SJSA1 (cell line): ENCODE data around the gene CAPS. TPM values are rescaled to one million over a fixed set of nuclear protein-coding genes. Genes with fewer than 3 reads are reported as not detected.

Experiments used
- DNase-seq, 2 experiments: peaks; one replicate each; pipeline ENCODE4 v3.0.0-alpha.2; 2015 to 2020; ENCODE audit warnings: low spot score in 2 of 2, low read depth in 1 of 2
- H3K27ac ChIP-seq: fragments of 250-450 bp; sonication (Bioruptor Pico); 2 replicates; pipeline ENCODE4 v1.5.1; 2020; ENCODE audit warnings: mild to moderate bottlenecking, moderate library complexity
- H3K27me3 ChIP-seq: fragments of 250-450 bp; sonication (Bioruptor Pico); replicated peaks from 2 replicates; pipeline ENCODE4 v1.5.1; 2020; ENCODE audit warnings: mild to moderate bottlenecking, moderate library complexity
- H3K36me3 ChIP-seq: fragments of 250-450 bp; sonication (Bioruptor Pico); 2 replicates; pipeline ENCODE4 v1.5.1; 2020; ENCODE audit warnings: mild to moderate bottlenecking
- H3K4me1 ChIP-seq: fragments of 250-450 bp; sonication (Bioruptor Pico); replicated peaks from 2 replicates; pipeline ENCODE4 v1.6.1; 2021; ENCODE audit warnings: mild to moderate bottlenecking
- H3K4me3 ChIP-seq: fragments of 250-450 bp; sonication (Bioruptor Pico); 2 replicates; pipeline ENCODE4 v1.5.1; 2020; ENCODE audit warnings: mild to moderate bottlenecking
- H3K9me3 ChIP-seq: fragments of 250-450 bp; sonication (Bioruptor Pico); replicated peaks from 2 replicates; pipeline ENCODE4 v1.5.1; 2020; ENCODE audit warnings: mild to moderate bottlenecking
- total RNA-seq: library from RNA; depleted of rRNA; stranded (reverse); fragments of >200 nt; shearing (Covaris generic); gene quantifications from 2 replicates; pipeline ENCODE4 v1.2.3, GENCODE V29; 2014

Gene CAPS
- total RNA-seq, 1 experiment from 2014 or later: 1.4 TPM

DNA sequence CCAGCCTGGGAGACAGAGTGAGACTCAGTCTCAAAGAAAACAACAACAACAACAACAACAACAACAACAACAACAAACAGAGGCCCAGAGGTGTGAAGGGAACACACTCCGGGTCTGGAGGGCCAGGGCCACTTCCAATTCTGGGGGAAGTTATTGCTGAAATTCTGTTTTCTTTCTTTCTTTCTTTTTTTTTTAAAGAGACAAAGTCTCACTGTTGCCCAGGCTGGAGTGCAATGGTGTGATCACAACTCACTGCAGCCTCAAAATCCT, 3.5 kb upstream of the CAPS start:
- Histone ChIP-seq H3K27me3 (no peaks in the 10 kb centered on the region), H3K4me1 (peaks cover 10% of the 10 kb centered on the region), H3K27ac (no peak overlapping the region), H3K4me3 (no peak overlapping the region), H3K9me3 (no peaks in the 10 kb centered on the region), H3K36me3 (peaks cover 20% of the 10 kb centered on the region)
- DNase-seq: no peak

- Histone ChIP-seq H3K9me3 (no peaks in the 10 kb centered on the region), H3K27ac (no peak overlapping the region), H3K4me1 (peaks cover 10% of the 10 kb centered on the region), H3K27me3 (no peaks in the 10 kb centered on the region), H3K4me3 (no peak overlapping the region), H3K36me3 (peaks cover 24% of the 10 kb centered on the region)
- no peak for DNase-seq
Observed at GRCh38 chr19:5911366-5911765, 2.7 kb upstream of the CAPS start.

DNA sequence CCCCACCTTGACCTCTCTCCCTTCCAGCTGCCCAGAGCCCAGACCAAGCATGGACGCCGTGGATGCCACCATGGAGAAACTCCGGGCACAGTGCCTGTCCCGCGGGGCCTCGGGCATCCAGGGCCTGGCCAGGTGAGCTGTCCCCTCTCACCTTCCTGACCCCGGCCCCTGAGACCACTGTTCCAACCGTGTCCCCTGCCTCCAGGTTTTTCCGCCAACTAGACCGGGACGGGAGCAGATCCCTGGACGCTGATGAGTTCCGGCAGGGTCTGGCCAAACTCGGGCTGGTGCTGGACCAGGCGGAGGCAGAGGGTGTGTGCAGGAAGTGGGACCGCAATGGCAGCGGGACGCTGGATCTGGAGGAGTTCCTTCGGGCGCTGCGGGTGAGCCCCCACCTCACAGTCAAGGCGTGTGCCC, 312 bp downstream of the CAPS start:
- Histone ChIP-seq H3K36me3 (peaks cover 52% of the 10 kb centered on the region), H3K4me1 (peaks cover 10% of the 10 kb centered on the region), H3K9me3 (no peaks in the 10 kb centered on the region), H3K27ac (no peak overlapping the region), H3K4me3 (no peak overlapping the region), H3K27me3 (no peaks in the 10 kb centered on the region)
- DNase-seq: no peak

DNA sequence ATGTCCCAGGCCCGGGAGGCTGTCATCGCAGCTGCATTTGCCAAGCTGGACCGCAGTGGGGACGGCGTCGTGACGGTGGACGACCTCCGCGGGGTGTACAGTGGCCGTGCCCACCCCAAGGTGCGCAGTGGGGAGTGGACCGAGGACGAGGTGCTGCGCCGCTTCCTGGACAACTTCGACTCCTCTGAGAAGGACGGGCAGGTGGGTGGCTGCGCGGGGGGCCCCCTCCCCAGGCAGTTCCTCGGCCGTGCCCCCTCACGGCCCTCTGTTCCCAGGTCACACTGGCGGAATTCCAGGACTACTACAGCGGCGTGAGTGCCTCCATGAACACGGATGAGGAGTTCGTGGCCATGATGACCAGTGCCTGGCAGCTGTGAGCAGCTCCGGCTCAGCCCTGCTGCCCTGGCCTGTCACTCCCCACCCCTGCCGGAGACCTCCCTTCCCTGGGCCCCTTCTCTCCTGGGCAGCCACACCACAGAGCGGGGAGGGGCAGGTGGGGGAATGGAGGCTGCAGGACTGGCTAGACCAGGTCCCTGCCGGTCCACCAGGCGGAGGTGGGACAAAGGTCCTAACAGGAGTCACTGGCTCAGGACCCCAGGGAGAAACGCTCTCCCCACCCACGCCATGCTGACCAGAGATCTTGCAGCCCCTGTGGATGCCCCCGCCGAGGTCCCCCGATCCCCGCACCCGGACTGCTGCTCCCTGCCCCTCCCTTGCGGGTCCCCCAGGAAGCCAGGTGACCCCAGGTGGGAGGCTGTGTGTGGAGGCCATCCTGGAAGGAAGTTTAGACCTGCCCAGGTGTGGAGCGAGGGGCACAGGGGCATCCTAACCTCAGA, 1.1 kb downstream of the CAPS start:
- Histone ChIP-seq H3K27ac (no peak overlapping the region), H3K9me3 (no peaks in the 10 kb centered on the region), H3K4me3 (no peak overlapping the region), H3K27me3 (no peaks in the 10 kb centered on the region), H3K36me3 (peaks cover 53% of the 10 kb centered on the region), H3K4me1 (peaks cover 10% of the 10 kb centered on the region)
- no peak for DNase-seq

DNA sequence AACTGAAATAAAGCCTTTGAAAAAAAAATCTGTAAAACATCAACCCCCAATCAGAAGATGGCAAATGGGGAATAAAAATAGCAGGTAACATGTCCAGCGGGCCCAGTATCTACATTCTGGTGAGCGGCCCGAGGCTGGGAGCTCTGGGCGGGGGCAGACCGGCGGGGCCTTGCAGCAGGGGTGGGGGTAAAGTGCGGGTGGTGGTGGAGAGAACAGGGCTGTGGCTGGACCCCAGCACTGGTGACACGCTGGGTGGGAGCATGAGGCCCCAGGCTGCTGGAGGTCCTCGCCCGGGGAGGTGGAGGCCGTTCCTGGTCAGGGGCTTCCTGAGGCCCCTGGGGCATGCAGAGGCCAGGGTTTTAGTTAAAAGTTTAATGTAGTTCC, 1.7 kb downstream of the CAPS start:
- H3K36me3 ChIP-seq: peaks cover 57% of the 10 kb centered on the region
- no peak for DNase-seq
- H3K27ac ChIP-seq: no peak overlapping the region
- H3K4me1 ChIP-seq: peaks cover 10% of the 10 kb centered on the region
- no peaks in the 10 kb centered on the region for H3K27me3 ChIP-seq
- no peaks in the 10 kb centered on the region for H3K9me3 ChIP-seq
- no peak overlapping the region for H3K4me3 ChIP-seq

- H3K4me1 ChIP-seq: peaks cover 10% of the 10 kb centered on the region
- no peak for DNase-seq
Observed at GRCh38 chr19:5916181-5916708, 2.2 kb downstream of the CAPS start.

GRCh38 chr19:5917431-5918107, 3.5 kb downstream of the CAPS start:
- DNase-seq: no peak
- Histone ChIP-seq H3K4me3 (no peak overlapping the region), H3K27me3 (no peaks in the 10 kb centered on the region), H3K9me3 (no peaks in the 10 kb centered on the region), H3K4me1 (peaks cover 10% of the 10 kb centered on the region), H3K27ac (no peak overlapping the region), H3K36me3 (peaks cover 73% of the 10 kb centered on the region)

More at GRCh38 chr19:5916181-5916708, 2.2 kb downstream of the CAPS start:
- Histone ChIP-seq H3K36me3 (peaks cover 59% of the 10 kb centered on the region), H3K4me3 (no peak overlapping the region), H3K27me3 (no peaks in the 10 kb centered on the region), H3K27ac (no peak overlapping the region), H3K9me3 (no peaks in the 10 kb centered on the region)

DNA sequence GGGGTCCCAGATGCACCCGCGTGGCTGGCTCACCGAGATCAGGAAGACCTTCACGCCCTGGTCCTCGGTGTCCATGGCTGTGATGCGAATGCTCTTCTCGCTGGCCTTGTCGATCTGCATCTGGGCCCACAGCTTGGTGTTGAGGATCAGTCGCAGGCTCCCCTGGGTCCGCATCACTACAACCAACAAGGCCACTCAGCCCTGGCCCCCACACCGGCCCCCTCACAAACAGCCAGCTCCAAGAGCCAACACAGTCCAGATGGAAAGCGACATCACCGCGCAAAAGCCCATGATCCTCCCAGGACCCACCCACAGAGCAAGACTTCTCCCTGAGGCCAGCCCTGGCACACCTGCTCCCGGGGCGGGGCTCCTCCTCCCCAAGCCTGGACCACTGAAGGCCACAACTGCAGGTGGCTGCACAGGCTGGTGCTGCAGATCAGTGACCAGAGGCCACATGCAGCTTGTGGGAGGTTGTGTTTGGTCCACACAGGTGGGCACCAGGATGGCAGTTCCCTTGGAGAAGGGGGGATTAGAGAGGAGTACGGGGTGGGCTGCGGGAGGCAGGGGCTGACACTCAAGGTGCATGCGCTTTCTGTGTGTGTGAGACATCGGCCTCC, 4.5 kb downstream of the CAPS start:
- peaks cover 83% of the 10 kb centered on the region for H3K36me3 ChIP-seq
- H3K4me1 ChIP-seq: peaks cover 10% of the 10 kb centered on the region
- H3K9me3 ChIP-seq: no peaks in the 10 kb centered on the region
- no peaks in the 10 kb centered on the region for H3K27me3 ChIP-seq
- no peak overlapping the region for H3K4me3 ChIP-seq
- no peak for DNase-seq
- no peak overlapping the region for H3K27ac ChIP-seq

GRCh38 chr19:5921516-5922160, 7.6 kb downstream of the CAPS start:
- Histone ChIP-seq H3K36me3 (peaks cover 96% of the 10 kb centered on the region), H3K4me3 (no peak overlapping the region)

DNA sequence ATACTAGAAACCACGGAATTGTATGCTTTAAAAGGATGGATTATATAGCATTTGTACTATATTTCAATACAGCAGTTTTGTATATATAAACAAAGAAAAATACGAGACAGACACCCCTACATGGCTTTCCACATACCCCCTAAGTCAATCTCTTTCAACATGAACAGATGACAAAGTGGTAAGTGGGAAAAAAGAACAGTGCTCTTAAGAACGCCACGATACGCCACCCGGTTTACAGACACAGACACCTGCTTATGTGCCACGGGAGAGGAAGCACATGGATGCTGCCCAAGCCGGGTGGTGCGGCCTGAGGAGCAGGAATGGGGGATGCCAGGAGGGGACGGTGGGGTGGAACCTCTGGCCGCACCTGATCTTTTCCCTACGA, 8.1 kb downstream of the CAPS start:
- H3K27ac ChIP-seq: no peak overlapping the region
- H3K4me1 ChIP-seq: no peaks in the 10 kb centered on the region
- no peaks in the 10 kb centered on the region for H3K27me3 ChIP-seq
- no peaks in the 10 kb centered on the region for H3K9me3 ChIP-seq
- H3K4me3 ChIP-seq: no peak overlapping the region
- DNase-seq: no peak
- peaks cover 96% of the 10 kb centered on the region for H3K36me3 ChIP-seq

More at GRCh38 chr19:5921516-5922160, 7.6 kb downstream of the CAPS start:
- Histone ChIP-seq H3K27ac (no peak overlapping the region), H3K4me1 (no peaks in the 10 kb centered on the region), H3K9me3 (no peaks in the 10 kb centered on the region), H3K27me3 (no peaks in the 10 kb centered on the region)
- no peak for DNase-seq

GRCh38 chr19:5923356-5923755, 9.3 kb downstream of the CAPS start:
- peaks cover 98% of the 10 kb centered on the region for H3K36me3 ChIP-seq
- H3K4me3 ChIP-seq: no peak overlapping the region

GRCh38 chr19:5925830-5926427, 11.9 kb downstream of the CAPS start:
- no peak overlapping the region for H3K27ac ChIP-seq
- H3K36me3 ChIP-seq: peaks cover 99% of the 10 kb centered on the region
- H3K9me3 ChIP-seq: no peaks in the 10 kb centered on the region

More at GRCh38 chr19:5923356-5923755, 9.3 kb downstream of the CAPS start:
- no peaks in the 10 kb centered on the region for H3K9me3 ChIP-seq
- H3K27ac ChIP-seq: no peak overlapping the region
- no peak for DNase-seq
- H3K4me1 ChIP-seq: no peaks in the 10 kb centered on the region
- H3K27me3 ChIP-seq: no peaks in the 10 kb centered on the region

DNA sequence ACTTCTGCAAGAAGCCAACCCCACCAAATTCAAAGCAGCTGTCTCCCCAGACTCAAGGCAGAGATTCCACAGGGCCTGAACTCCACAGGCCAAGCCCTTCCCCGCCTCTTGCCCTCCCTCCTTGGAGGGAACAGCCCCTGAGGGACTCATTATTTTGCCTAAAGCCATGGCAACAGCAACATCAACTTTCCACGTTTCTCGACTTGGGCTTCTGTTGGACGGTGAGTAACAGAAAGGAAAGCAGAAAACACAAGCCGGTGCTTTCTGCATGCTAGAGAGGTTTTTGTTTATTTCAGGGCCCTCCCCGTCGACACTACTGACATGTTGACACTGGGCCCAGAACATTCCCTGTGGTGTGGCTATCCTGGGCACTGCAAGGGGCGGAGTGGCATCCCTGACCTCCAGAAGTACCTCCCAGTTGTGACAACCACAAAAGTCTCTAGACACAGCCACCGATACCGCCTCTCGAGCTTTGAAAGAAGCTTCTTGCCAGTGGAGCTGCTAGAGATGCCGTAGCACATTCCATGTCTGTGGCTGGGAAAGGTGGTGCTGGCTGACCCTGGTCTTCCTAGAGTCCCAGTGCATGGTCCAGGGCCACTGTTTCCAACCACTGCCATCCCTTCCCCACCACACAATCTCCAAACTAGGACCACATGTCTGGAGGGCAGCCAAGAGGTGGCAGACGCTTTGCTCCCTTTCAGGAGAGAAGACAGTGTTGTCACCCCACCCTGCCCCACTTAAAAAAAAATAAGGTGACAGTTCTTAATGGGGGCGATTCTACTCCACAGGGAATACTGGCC, 12.8 kb downstream of the CAPS start:
- H3K36me3 ChIP-seq: peaks cover 100% of the 10 kb centered on the region
- H3K27ac ChIP-seq: no peak overlapping the region
- DNase-seq: no peak
- no peak overlapping the region for H3K4me3 ChIP-seq
- no peaks in the 10 kb centered on the region for H3K9me3 ChIP-seq
- no peaks in the 10 kb centered on the region for H3K27me3 ChIP-seq
- no peaks in the 10 kb centered on the region for H3K4me1 ChIP-seq

More at GRCh38 chr19:5925830-5926427, 11.9 kb downstream of the CAPS start:
- DNase-seq: no peak
- Histone ChIP-seq H3K4me3 (no peak overlapping the region), H3K27me3 (no peaks in the 10 kb centered on the region), H3K4me1 (no peaks in the 10 kb centered on the region)
